CD4-positive, alpha-beta T cell treated with Interleukin-4 for 1 hour (primary cell): ENCODE results near the gene KLHL15.
A peak's percentile ranks its signal among the peaks of the same experiment; 100 is the strongest.
"Not testable (repeated sequence)": the region's sequence is repeated elsewhere in the genome, so short reads cannot be mapped to it uniquely, and the experiment has no call there.

Experiments
- DNase-seq, 2 donors: peaks; one replicate each; pipeline ENCODE4 v3.0.0-alpha.2; 2020 to 2022

The KLHL15 gene

GRCh38 chrX:24027086-24027485, at the start of gene KLHL15:
Gene KLHL15 (minus strand): TSS chrX:24027186. CDS start chrX:24006693, 20,493 bp downstream.
- no peak for DNase-seq

- DNase-seq, result no peak
Observed at GRCh38 chrX:24069877-24070276, 42.9 kb upstream of the KLHL15 start.

- no peak for DNase-seq
Observed at GRCh38 chrX:24063488-24063887, 36.5 kb upstream of the KLHL15 start.

- no peak for DNase-seq
Observed at GRCh38 chrX:24055043-24055356, 28.0 kb upstream of the KLHL15 start.

GRCh38 chrX:24054182-24055042, 27.4 kb upstream of the KLHL15 start, which contains the start of gene EIF2S3:
Gene EIF2S3 (plus strand): TSS chrX:24054956. CDS start chrX:24054969, 13 bp downstream.
- DNase-seq, result peak; percentile 91 to 95

- DNase-seq, result not testable (repeated sequence)
Observed at GRCh38 chrX:24050522-24051318, 23.7 kb upstream of the KLHL15 start.

- not testable (repeated sequence) for DNase-seq
Observed at GRCh38 chrX:24049643-24050042, 22.7 kb upstream of the KLHL15 start.

GRCh38 chrX:24046060-24046459, 19.1 kb upstream of the KLHL15 start:
- DNase-seq, result not testable (repeated sequence)

- DNase-seq, result no peak
Observed at GRCh38 chrX:24037729-24038128, 10.7 kb upstream of the KLHL15 start.

GRCh38 chrX:24034485-24034884, 7.5 kb upstream of the KLHL15 start:
- DNase-seq, result no peak

- no peak for DNase-seq
Observed at GRCh38 chrX:24030597-24030996, 3.6 kb upstream of the KLHL15 start.

- no peak for DNase-seq
Observed at GRCh38 chrX:24027985-24028384, 999 bp upstream of the KLHL15 start.

GRCh38 chrX:24026432-24026831, 554 bp downstream of the KLHL15 start:
- DNase-seq, result no peak

- DNase-seq, result peak in 1 of 2 donors; percentile 26
Observed at GRCh38 chrX:24025741-24026403, 1.1 kb downstream of the KLHL15 start.

- peak; percentile 84 to 87 for DNase-seq
Observed at GRCh38 chrX:24024819-24025740, 1.9 kb downstream of the KLHL15 start.

GRCh38 chrX:24023972-24024669, 2.9 kb downstream of the KLHL15 start:
- peak in 1 of 2 donors; percentile 10 for DNase-seq

- DNase-seq, result no peak
Observed at GRCh38 chrX:24023544-24023943, 3.4 kb downstream of the KLHL15 start.

GRCh38 chrX:24020306-24020876, 6.6 kb downstream of the KLHL15 start:
- DNase-seq, result no peak

- peak in 1 of 2 donors; percentile 34 for DNase-seq
Observed at GRCh38 chrX:24019448-24019847, 7.5 kb downstream of the KLHL15 start.

GRCh38 chrX:24018809-24019208, 8.2 kb downstream of the KLHL15 start:
- DNase-seq, result no peak

GRCh38 chrX:24017674-24018073, 9.3 kb downstream of the KLHL15 start:
- DNase-seq, result no peak
